ENCODE measurements around the gene WDR3. TPM values are rescaled to one million over a fixed set of nuclear protein-coding genes. Genes with fewer than 3 reads are reported as not detected.

The WDR3 gene
- total and polyA plus RNA-seq, 2 donors (not counting 3 experiments of a cell fraction or from before 2014, with no cell fraction given) = 12.4 to 27.7 TPM

DNA sequence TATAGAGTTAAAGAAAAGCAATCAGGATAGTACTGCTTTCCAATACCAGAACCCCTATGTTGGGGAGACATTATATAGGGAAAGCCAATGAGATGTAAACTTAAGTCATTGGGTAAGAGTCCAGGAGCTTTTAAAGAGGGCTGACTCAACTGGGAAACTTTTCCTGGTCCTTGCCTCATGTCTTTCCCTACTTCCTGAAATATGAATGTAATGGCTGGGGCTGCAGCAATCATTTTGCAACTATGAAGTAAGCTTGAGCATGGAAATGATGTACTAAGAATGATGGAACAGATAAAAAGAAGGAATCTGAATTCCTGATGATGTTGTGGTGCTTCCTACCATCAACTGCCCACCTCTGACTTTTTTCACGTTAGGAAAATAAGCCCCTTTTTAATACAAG is 55.7 kb downstream of the WDR3 start:
- Histone ChIP-seq H4K20me1 (replicated peaks; ENCODE audit: control insufficient read depth, extremely low read depth, insufficient read depth, low read length) (no peaks in the 10 kb centered on the region), H3K4me3 (replicated peaks in 1 of 3; ENCODE audit: insufficient read depth in 1 of 3, low read depth in 1 of 3, low read length in 3 of 3) (no peak overlapping the region), H3K9ac (replicated peaks; ENCODE audit: extremely low read depth, insufficient read depth, low read length) (no peak overlapping the region), H3K4me2 (ENCODE audit: insufficient read depth, low read length) (no peak overlapping the region), H3K9me3 (replicated peaks; ENCODE audit: control insufficient read depth, insufficient read depth, low read length) (no peaks in the 10 kb centered on the region), H3K36me3 (ENCODE audit: control insufficient read depth in 2 of 2, extremely low read depth in 1 of 2, insufficient read depth in 2 of 2, low read length in 2 of 2) (no peaks in the 10 kb centered on the region), H3K4me1 (ENCODE audit: control insufficient read depth, extremely low read depth, insufficient read depth, low read length) (no peaks in the 10 kb centered on the region), H3K9me1 (replicated peaks; ENCODE audit: control insufficient read depth, extremely low read depth, insufficient read depth, low read length) (no peaks in the 10 kb centered on the region), H2AFZ (ENCODE audit: low read depth, low read length) (no peak overlapping the region), H3K27me3 (ENCODE audit: control insufficient read depth in 2 of 2, insufficient read depth in 2 of 2, low read length in 2 of 2) (peaks cover 0 to 2% of the 10 kb centered on the region in 2 experiments), H3K27ac (ENCODE audit: insufficient read depth, low read depth, low read length) (no peak overlapping the region), H3K79me2 (ENCODE audit: control insufficient read depth, insufficient read depth, low read length) (no peaks in the 10 kb centered on the region)
- POLR2A ChIA-PET = no interaction called here
- TF ChIP-seq POLR2A (IDR thresholded peaks at IDR 0.05; ENCODE audit: low read depth, low read length) = no peak
- TF ChIP-seq EZH2 (IDR thresholded peaks at IDR 0.05; ENCODE audit: borderline replicate concordance, low read depth, low read length, severe bottlenecking) = no peak
- TF ChIP-seq, protein P1, sequence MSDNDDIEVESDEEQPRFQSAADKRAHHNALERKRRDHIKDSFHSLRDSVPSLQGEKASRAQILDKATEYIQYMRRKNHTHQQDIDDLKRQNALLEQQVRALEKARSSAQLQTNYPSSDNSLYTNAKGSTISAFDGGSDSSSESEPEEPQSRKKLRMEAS (IDR thresholded peaks at IDR 0.05; ENCODE audit: insufficient read depth, insufficient read length) = no peak
- TF ChIP-seq CTCF (IDR thresholded peaks at IDR 0.05; ENCODE audit: extremely low read depth in 1 of 2, insufficient read depth in 1 of 2, low read depth in 1 of 2, low read length in 2 of 2) = no peak
- no peak for TF ChIP-seq FOS (IDR thresholded peaks at IDR 0.05; ENCODE audit: borderline replicate concordance, insufficient read depth, low read length)
- TF ChIP-seq GATA2 (IDR thresholded peaks at IDR 0.05; ENCODE audit: insufficient read depth, insufficient read length, low read depth, low read length) = no peak
- no peak for TF ChIP-seq POLR2AphosphoS5 (IDR thresholded peaks at IDR 0.05; ENCODE audit: insufficient read depth, low read depth, low read length)
- dilution Hi-C loops (cut with MboI; ENCODE audit: extremely low pct_ligation_motif_present, low sequenced_read_pairs) (no loop called here), intact Hi-C loops (cut with micrococcal nuclease) (no loop called here)
- DNase-seq (ENCODE audit: low read depth, low spot score) = no peak
- CTCF ChIA-PET = no interaction called here
- FAIRE-seq = no peak
- BruUV-seq (replicated peaks) = no TSS peak

Measured in endothelial cell of umbilical vein (primary cell).